Karpas-422 (cell line): ENCODE data around the gene MYL9. TPM values are rescaled to one million over a fixed set of nuclear protein-coding genes. Genes with fewer than 3 reads are reported as not detected.
"Not testable (repeated sequence)": the region's sequence is repeated elsewhere in the genome, so short reads cannot be mapped to it uniquely, and the experiment has no call there.

ENCODE experiments used
- DNase-seq: peaks from one replicate; pipeline ENCODE4 v3.0.0-alpha.2; 2015
- H2AFZ ChIP-seq: fragments of 200-600 bp; sonication (generic); 2 replicates; pipeline ENCODE4 v1.6.1; 2014; ENCODE audit warnings: antibody characterized with exemption, low read length, mixed read lengths
- H3K27ac ChIP-seq: fragments of 200-600 bp; sonication (generic); 2 replicates; pipeline ENCODE4 v1.5.1; 2014; ENCODE audit warnings: mild to moderate bottlenecking, low read length, moderate library complexity
- H3K27me3 ChIP-seq: fragments of 200-600 bp; sonication (generic); 2 replicates; pipeline ENCODE4 v1.6.1; 2014; ENCODE audit warnings: low read length, mixed read lengths
- H3K36me3 ChIP-seq: fragments of 200-600 bp; sonication (generic); 2 replicates; pipeline ENCODE4 v1.6.1; 2014; ENCODE audit warnings: low read length, mixed read lengths; ENCODE audit not compliant: insufficient read depth
- H3K4me1 ChIP-seq: fragments of 200-600 bp; sonication (generic); 2 replicates; pipeline ENCODE4 v1.6.1; 2014; ENCODE audit warnings: mild to moderate bottlenecking, low read length, mixed read lengths
- H3K4me2 ChIP-seq: fragments of 200-600 bp; sonication (generic); 2 replicates; pipeline ENCODE4 v1.6.1; 2014; ENCODE audit warnings: low read length, low read depth, mild to moderate bottlenecking; ENCODE audit not compliant: poor library complexity, severe bottlenecking
- H3K4me3 ChIP-seq: fragments of 200-600 bp; sonication (generic); 2 replicates; pipeline ENCODE4 v1.5.1; 2014; ENCODE audit warnings: mild to moderate bottlenecking, antibody characterized with exemption, low read length, mixed read lengths
- H3K79me2 ChIP-seq: fragments of 200-600 bp; sonication (generic); 2 replicates; pipeline ENCODE4 v1.6.1; 2014; ENCODE audit warnings: mild to moderate bottlenecking, low read length, mixed read lengths
- H3K9ac ChIP-seq: fragments of 200-600 bp; sonication (generic); 2 replicates; pipeline ENCODE4 v1.6.0; 2014; ENCODE audit warnings: low read length
- H3K9me2 ChIP-seq: fragments of 200-600 bp; sonication (generic), shearing (Covaris generic); replicated peaks from 2 replicates; pipeline ENCODE4 v1.6.0; 2014; ENCODE audit warnings: mild to moderate bottlenecking, low read length, moderate library complexity; ENCODE audit not compliant: insufficient read depth
- H3K9me3 ChIP-seq: fragments of 300-700, 200-600 bp; sonication (generic); 2 replicates; pipeline ENCODE4 v1.6.1; 2014; ENCODE audit warnings: low read length, mixed read lengths
- H4K20me1 ChIP-seq: fragments of 200-600 bp; sonication (generic); 2 replicates; pipeline ENCODE4 v1.6.1; 2014; ENCODE audit warnings: mild to moderate bottlenecking, antibody characterized with exemption, low read length, low read depth; ENCODE audit not compliant: insufficient read depth
- total RNA-seq: library from RNA; depleted of rRNA; stranded (reverse); fragments of >200 nt; shearing (Covaris generic); gene quantifications from 2 replicates; pipeline ENCODE4 v1.2.3, GENCODE V29; 2014; ENCODE audit warnings: low replicate concordance

The MYL9 gene
- total RNA-seq, 1 experiment from 2014 or later = not detected

GRCh38 chr20:36550790-36551299 lies 9.5 kb downstream of the MYL9 start:
- H3K27ac ChIP-seq = no peak overlapping the region
- DNase-seq = no peak
- no peak overlapping the region for H3K4me3 ChIP-seq
- H4K20me1 ChIP-seq = no peaks in the 10 kb centered on the region
- no peak overlapping the region for H3K9ac ChIP-seq
- H3K79me2 ChIP-seq = peaks cover 15% of the 10 kb centered on the region; the same call in 1 of the 2 replicates
- H2AFZ ChIP-seq = no peak overlapping the region
- H3K9me2 ChIP-seq = no peaks in the 10 kb centered on the region
- H3K36me3 ChIP-seq = no peaks in the 10 kb centered on the region
- H3K4me1 ChIP-seq = no peaks in the 10 kb centered on the region; the same call in 1 of the 2 replicates
- H3K4me2 ChIP-seq = no peak overlapping the region
- no peaks in the 10 kb centered on the region for H3K27me3 ChIP-seq
- H3K9me3 ChIP-seq = no peaks in the 10 kb centered on the region

GRCh38 chr20:36555248-36555647 lies 13.9 kb downstream of the MYL9 start:
- no peak overlapping the region for H3K4me3 ChIP-seq

GRCh38 chr20:36562724-36563123 lies 21.4 kb downstream of the MYL9 start:
- Histone ChIP-seq H4K20me1 (no peaks in the 10 kb centered on the region), H3K27ac (no peak overlapping the region), H2AFZ (no peak overlapping the region), H3K4me3 (no peak overlapping the region), H3K27me3 (no peaks in the 10 kb centered on the region), H3K9me3 (peaks cover 10% of the 10 kb centered on the region), H3K36me3 (peaks cover 11% of the 10 kb centered on the region), H3K9ac (no peak overlapping the region), H3K79me2 (peaks cover 17% of the 10 kb centered on the region), H3K4me2 (no peak overlapping the region), H3K9me2 (no peaks in the 10 kb centered on the region), H3K4me1 (no peaks in the 10 kb centered on the region)
- no peak for DNase-seq

More at GRCh38 chr20:36555248-36555647, 13.9 kb downstream of the MYL9 start:
- Histone ChIP-seq H3K27me3 (no peaks in the 10 kb centered on the region), H2AFZ (no peak overlapping the region), H3K9ac (no peak overlapping the region), H3K79me2 (peaks cover 19% of the 10 kb centered on the region; the same call in 1 of the 2 replicates), H3K27ac (no peak overlapping the region), H3K4me1 (peaks cover 8% of the 10 kb centered on the region), H4K20me1 (no peaks in the 10 kb centered on the region), H3K36me3 (no peaks in the 10 kb centered on the region), H3K9me3 (no peaks in the 10 kb centered on the region), H3K4me2 (no peak overlapping the region), H3K9me2 (no peaks in the 10 kb centered on the region)
- DNase-seq = no peak

- DNase-seq = no peak
- H3K27ac ChIP-seq = no peak overlapping the region
- peaks cover 10% of the 10 kb centered on the region for H3K9me3 ChIP-seq
- H3K4me3 ChIP-seq = no peak overlapping the region
- H3K4me1 ChIP-seq = no peaks in the 10 kb centered on the region
- peaks cover 17% of the 10 kb centered on the region for H3K79me2 ChIP-seq
- peaks cover 11% of the 10 kb centered on the region for H3K36me3 ChIP-seq
- no peak overlapping the region for H3K4me2 ChIP-seq
- H3K9ac ChIP-seq = no peak overlapping the region
- no peak overlapping the region for H2AFZ ChIP-seq
- no peaks in the 10 kb centered on the region for H4K20me1 ChIP-seq
- H3K9me2 ChIP-seq = no peaks in the 10 kb centered on the region
- no peaks in the 10 kb centered on the region for H3K27me3 ChIP-seq
These were observed 22.1 kb downstream of the MYL9 start for GRCh38 chr20:36563374-36563773.

- H3K4me3 ChIP-seq, H3K9me3 ChIP-seq, H3K9ac ChIP-seq, H3K9me2 ChIP-seq, H3K4me2 ChIP-seq, H4K20me1 ChIP-seq, H3K4me1 ChIP-seq, H3K27me3 ChIP-seq, H2AFZ ChIP-seq, H3K27ac ChIP-seq, DNase-seq: not testable (repeated sequence)
- H3K36me3 ChIP-seq = peaks cover 11% of the 10 kb centered on the region
- H3K79me2 ChIP-seq = peaks cover 17% of the 10 kb centered on the region
These were observed 22.9 kb downstream of the MYL9 start for GRCh38 chr20:36564078-36564725.

- H2AFZ ChIP-seq, H3K4me3 ChIP-seq, H3K27me3 ChIP-seq, H3K27ac ChIP-seq, H3K9me3 ChIP-seq, H4K20me1 ChIP-seq, H3K9me2 ChIP-seq, H3K4me1 ChIP-seq, H3K4me2 ChIP-seq, DNase-seq, H3K9ac ChIP-seq: not testable (repeated sequence)
- H3K79me2 ChIP-seq = peaks cover 17% of the 10 kb centered on the region
- H3K36me3 ChIP-seq = peaks cover 11% of the 10 kb centered on the region
These were observed 23.4 kb downstream of the MYL9 start for GRCh38 chr20:36564726-36565121.

GRCh38 chr20:36565520-36565919 lies 24.2 kb downstream of the MYL9 start:
- Histone ChIP-seq H3K9me3 (peaks cover 10% of the 10 kb centered on the region), H3K9ac (no peak overlapping the region), H4K20me1 (no peaks in the 10 kb centered on the region), H2AFZ (no peak overlapping the region), H3K27me3 (no peaks in the 10 kb centered on the region), H3K4me1 (no peaks in the 10 kb centered on the region), H3K79me2 (peaks cover 17% of the 10 kb centered on the region), H3K4me3 (no peak overlapping the region), H3K36me3 (peaks cover 11% of the 10 kb centered on the region), H3K9me2 (no peaks in the 10 kb centered on the region), H3K4me2 (no peak overlapping the region), H3K27ac (no peak overlapping the region)
- no peak for DNase-seq

- Histone ChIP-seq H3K79me2 (peaks cover 33% of the 10 kb centered on the region), H3K4me2 (no peak overlapping the region)
These were observed 28.6 kb downstream of the MYL9 start for GRCh38 chr20:36569847-36570429.

More at GRCh38 chr20:36569847-36570429, 28.6 kb downstream of the MYL9 start:
- no peak overlapping the region for H3K27ac ChIP-seq
- H3K27me3 ChIP-seq = no peaks in the 10 kb centered on the region
- H3K4me3 ChIP-seq = no peak overlapping the region
- no peak for DNase-seq
- H3K9me2 ChIP-seq = no peaks in the 10 kb centered on the region
- no peak overlapping the region for H3K9ac ChIP-seq
- peaks cover 8% of the 10 kb centered on the region for H3K9me3 ChIP-seq
- H4K20me1 ChIP-seq = no peaks in the 10 kb centered on the region
- peaks cover 8% of the 10 kb centered on the region for H3K36me3 ChIP-seq
- H2AFZ ChIP-seq = no peak overlapping the region
- H3K4me1 ChIP-seq = peaks cover 14% of the 10 kb centered on the region
